ENCODE data around the gene LTBP4. TPM values are rescaled to one million over a fixed set of nuclear protein-coding genes. Genes with fewer than 3 reads are reported as not detected.

LTBP4 gene
- total and polyA plus RNA-seq, 2 donors (not counting 1 experiment from before 2014, with no cell fraction given), result 81.2 to 105 TPM

DNA sequence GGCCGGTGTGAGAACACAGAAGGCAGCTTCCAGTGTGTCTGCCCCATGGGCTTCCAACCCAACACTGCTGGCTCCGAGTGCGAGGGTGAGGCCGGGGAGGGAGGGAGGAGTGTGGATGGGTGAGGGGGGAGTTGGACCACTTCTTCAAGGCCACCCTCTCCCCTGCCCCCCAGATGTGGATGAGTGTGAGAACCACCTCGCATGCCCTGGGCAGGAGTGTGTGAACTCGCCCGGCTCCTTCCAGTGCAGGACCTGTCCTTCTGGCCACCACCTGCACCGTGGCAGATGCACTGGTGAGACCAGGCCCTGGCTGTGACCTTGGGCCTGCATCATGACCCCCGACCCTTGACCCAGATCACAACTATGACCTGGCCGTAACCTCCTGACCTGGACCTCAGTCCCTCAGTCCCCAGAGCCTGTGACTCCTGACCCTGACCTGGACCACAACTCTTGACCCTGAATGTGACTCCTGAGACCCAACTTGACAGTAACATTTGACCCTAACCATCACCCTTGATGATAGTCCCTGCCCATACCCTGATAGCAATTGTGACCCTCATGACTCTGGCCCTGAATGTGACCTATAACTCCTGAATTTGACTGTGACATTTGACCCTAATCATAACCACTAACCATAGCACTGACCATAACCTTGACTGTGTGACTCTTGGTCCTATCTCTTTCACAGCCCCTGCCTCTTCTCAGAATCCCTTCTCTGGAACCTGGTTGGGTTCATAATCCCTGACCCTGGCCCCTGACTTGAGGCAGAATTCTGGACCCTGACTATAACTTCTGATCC lies 10.9 kb downstream of the LTBP4 start:
- no peaks in the 10 kb centered on the region for H4K20me1 ChIP-seq (ENCODE audit: control insufficient read depth, insufficient read depth, low read length, poor library complexity, severe bottlenecking)
- H3K9ac ChIP-seq (ENCODE audit: low read length), result no peak overlapping the region
- H3K4me3 ChIP-seq (ENCODE audit: control extremely low read depth in 1 of 5, extremely low read depth in 1 of 5, insufficient read depth in 1 of 5, low read depth in 2 of 5, low read length in 4 of 5), result no peak overlapping the region
- CTCF ChIA-PET, result interaction anchor here (1.2 to 1.3 kb wide), 2 partner anchors 9 to 191 kb away, joined by 3 to 13 read pairs; no protein-coding TSS in a partner anchor
- DNase-seq (no peak), ATAC-seq (ENCODE audit: low read depth) (no peak)
- TF ChIP-seq EZH2 (IDR thresholded peaks at IDR 0.05; ENCODE audit: borderline replicate concordance, insufficient read depth, low read depth, low read length, poor library complexity, severe bottlenecking), result no peak
- TF ChIP-seq, protein P1, sequence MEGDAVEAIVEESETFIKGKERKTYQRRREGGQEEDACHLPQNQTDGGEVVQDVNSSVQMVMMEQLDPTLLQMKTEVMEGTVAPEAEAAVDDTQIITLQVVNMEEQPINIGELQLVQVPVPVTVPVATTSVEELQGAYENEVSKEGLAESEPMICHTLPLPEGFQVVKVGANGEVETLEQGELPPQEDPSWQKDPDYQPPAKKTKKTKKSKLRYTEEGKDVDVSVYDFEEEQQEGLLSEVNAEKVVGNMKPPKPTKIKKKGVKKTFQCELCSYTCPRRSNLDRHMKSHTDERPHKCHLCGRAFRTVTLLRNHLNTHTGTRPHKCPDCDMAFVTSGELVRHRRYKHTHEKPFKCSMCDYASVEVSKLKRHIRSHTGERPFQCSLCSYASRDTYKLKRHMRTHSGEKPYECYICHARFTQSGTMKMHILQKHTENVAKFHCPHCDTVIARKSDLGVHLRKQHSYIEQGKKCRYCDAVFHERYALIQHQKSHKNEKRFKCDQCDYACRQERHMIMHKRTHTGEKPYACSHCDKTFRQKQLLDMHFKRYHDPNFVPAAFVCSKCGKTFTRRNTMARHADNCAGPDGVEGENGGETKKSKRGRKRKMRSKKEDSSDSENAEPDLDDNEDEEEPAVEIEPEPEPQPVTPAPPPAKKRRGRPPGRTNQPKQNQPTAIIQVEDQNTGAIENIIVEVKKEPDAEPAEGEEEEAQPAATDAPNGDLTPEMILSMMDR (IDR thresholded peaks at IDR 0.05), result no peak
- no peaks in the 10 kb centered on the region for H3K36me3 ChIP-seq (replicated peaks in 1 of 2; ENCODE audit: control extremely low read depth in 1 of 2, control insufficient read depth in 1 of 2, extremely low read depth in 1 of 2, insufficient read depth in 2 of 2, low read length in 1 of 2)
- no peaks in the 10 kb centered on the region for H3K27me3 ChIP-seq (replicated peaks in 1 of 4; ENCODE audit: control extremely low read depth in 1 of 4, control insufficient read depth in 3 of 4, insufficient read depth in 4 of 4, low read length in 3 of 4)
- H2AFZ ChIP-seq (ENCODE audit: insufficient read depth, low read depth, low read length, poor library complexity, severe bottlenecking), result no peak overlapping the region
- H3K4me2 ChIP-seq (replicated peaks; ENCODE audit: low read depth, low read length, poor library complexity, severe bottlenecking), result no peak overlapping the region
- H3K4me3 Mint-ChIP-seq, result peak overlapping the region; percentile 93
- intact Hi-C loops (cut with micrococcal nuclease), result loop anchor here (2.0 to 10.0 kb wide), 3 partner anchors 103 to 185 kb away; partner anchors contain the start of genes BLVRB, COQ8B, EGLN2 and ITPKC
- H3K9me3 ChIP-seq (ENCODE audit: control extremely low read depth in 1 of 3, control insufficient read depth in 2 of 3, insufficient read depth in 1 of 3, low read length in 2 of 3), result peaks cover 0 to 13% (median 0%) of the 10 kb centered on the region in 3 donors
- 93% methylated on average over 6 of the region's 10 CpGs for WGBS (ENCODE audit: insufficient coverage)
- H3K9me3 Mint-ChIP-seq (ENCODE audit: insufficient read depth), result no peaks in the 10 kb centered on the region
- H3K4me1 ChIP-seq (ENCODE audit: control insufficient read depth in 2 of 2, insufficient read depth in 2 of 2, low read length in 2 of 2), result peaks cover 27 to 43% of the 10 kb centered on the region in 2 donors
- H3K27ac Mint-ChIP-seq, result peak overlapping the region; percentile 78
- POLR2A ChIA-PET, result no interaction called here
- H3K27ac ChIP-seq (ENCODE audit: low read length in 2 of 2), result no peak overlapping the region
- H3K79me2 ChIP-seq (ENCODE audit: control insufficient read depth, insufficient read depth, low read length), result no peaks in the 10 kb centered on the region
- H3K4me1 Mint-ChIP-seq, result peaks cover 49% of the 10 kb centered on the region
- H3K27me3 Mint-ChIP-seq, result no peaks in the 10 kb centered on the region
